ENCODE results near the gene ADISSP.
A peak's percentile ranks its signal among the peaks of the same experiment; 100 is the strongest.
"Not testable (repeated sequence)": the region's sequence is repeated elsewhere in the genome, so short reads cannot be mapped to it uniquely, and the experiment has no call there.

The ADISSP gene

GRCh38 chr20:3794701-3795420, 27.3 kb upstream of the ADISSP start:
- no peak for DNase-seq (ENCODE audit: low read depth)
- TF ChIP-seq CTCF (IDR thresholded peaks at IDR 0.05; ENCODE audit: control insufficient read depth, insufficient read depth, low read depth, low read length, missing control alignments), result no peak
- H3K4me3 ChIP-seq (ENCODE audit: control insufficient read depth, low read depth, low read length), result peak overlapping the region; percentile 79

- DNase-seq (ENCODE audit: low read depth); H3K4me3 ChIP-seq (ENCODE audit: control insufficient read depth, low read depth, low read length): not testable (repeated sequence)
Observed at GRCh38 chr20:3794168-3794567, 26.6 kb upstream of the ADISSP start.

GRCh38 chr20:3789201-3789600, 21.6 kb upstream of the ADISSP start:
- not testable (repeated sequence) for H3K4me3 ChIP-seq (ENCODE audit: control insufficient read depth, low read depth, low read length); DNase-seq (ENCODE audit: low read depth)

- no peak overlapping the region for H3K4me3 ChIP-seq (ENCODE audit: control insufficient read depth, low read depth, low read length)
Observed at GRCh38 chr20:3788685-3789155, 21.2 kb upstream of the ADISSP start.

GRCh38 chr20:3787324-3788014, 19.9 kb upstream of the ADISSP start:
- DNase-seq (ENCODE audit: low read depth), result no peak
- no peak for TF ChIP-seq CTCF (IDR thresholded peaks at IDR 0.05; ENCODE audit: control insufficient read depth, insufficient read depth, low read depth, low read length, missing control alignments)
- H3K4me3 ChIP-seq (ENCODE audit: control insufficient read depth, low read depth, low read length), result no peak overlapping the region

More at GRCh38 chr20:3788685-3789155, 21.2 kb upstream of the ADISSP start:
- TF ChIP-seq CTCF (IDR thresholded peaks at IDR 0.05; ENCODE audit: control insufficient read depth, insufficient read depth, low read depth, low read length, missing control alignments), result no peak
- no peak for DNase-seq (ENCODE audit: low read depth)

GRCh38 chr20:3786665-3787323, 19.2 kb upstream of the ADISSP start, which contains the start of gene CENPB:
Gene CENPB, minus strand, starts transcription at chr20:3786740. Its CDS starts 257 bp downstream, at chr20:3786483.
- DNase-seq (ENCODE audit: low read depth), result no peak
- H3K4me3 ChIP-seq (ENCODE audit: control insufficient read depth, low read depth, low read length), result peak within 1 kb of the TSS; percentile 76
- TF ChIP-seq CTCF (IDR thresholded peaks at IDR 0.05; ENCODE audit: control insufficient read depth, insufficient read depth, low read depth, low read length, missing control alignments), result peak; percentile 47

- H3K4me3 ChIP-seq (ENCODE audit: control insufficient read depth, low read depth, low read length), result peak overlapping the region; percentile 76
- no peak for TF ChIP-seq CTCF (IDR thresholded peaks at IDR 0.05; ENCODE audit: control insufficient read depth, insufficient read depth, low read depth, low read length, missing control alignments)
- no peak for DNase-seq (ENCODE audit: low read depth)
Observed at GRCh38 chr20:3786126-3786484, 18.6 kb upstream of the ADISSP start.
